Neural cell (in vitro differentiated cells): Measurements from ENCODE around the gene BTRC. TPM values are rescaled to one million over a fixed set of nuclear protein-coding genes. Genes with fewer than 3 reads are reported as not detected.
"Not testable (repeated sequence)": the region's sequence is repeated elsewhere in the genome, so short reads cannot be mapped to it uniquely, and the experiment has no call there.

Experiments used
- H2AFZ ChIP-seq: fragments of 200-600, 300-800 bp; sonication (generic), shearing (Covaris generic); 2 replicates; pipeline ENCODE4 v1.6.0; 2014; ENCODE audit warnings: low read depth, mild to moderate bottlenecking, antibody characterized with exemption, low read length, moderate library complexity
- H3F3A ChIP-seq: fragments of 200-600 bp; shearing (Covaris generic); 2 replicates; pipeline ENCODE4 v1.6.1; 2016; ENCODE audit warnings: mild to moderate bottlenecking, moderate library complexity, mixed read lengths, antibody characterized with exemption, low read length; ENCODE audit not compliant: insufficient read depth, poor library complexity, severe bottlenecking
- H3K27ac ChIP-seq: fragments of 200-600, 300-800 bp; sonication (generic), shearing (Covaris generic); 2 replicates; pipeline ENCODE4 v1.5.1; 2014; ENCODE audit warnings: mild to moderate bottlenecking, low read length, moderate library complexity
- H3K27me3 ChIP-seq: fragments of 300-800, 200-600 bp; sonication (generic), shearing (Covaris generic); 2 replicates; pipeline ENCODE4 v1.6.0; 2014; ENCODE audit warnings: mild to moderate bottlenecking, low read depth, low read length, moderate library complexity; ENCODE audit not compliant: insufficient read depth
- H3K36me3 ChIP-seq: fragments of 300-800, 200-600 bp; sonication (generic), shearing (Covaris generic); 2 replicates; pipeline ENCODE4 v1.5.1; 2014; ENCODE audit warnings: mild to moderate bottlenecking, antibody characterized with exemption, low read length, moderate library complexity; ENCODE audit not compliant: insufficient read depth
- H3K4me2 ChIP-seq: fragments of 300-800, 200-600 bp; sonication (generic), shearing (Covaris generic); 2 replicates; pipeline ENCODE4 v1.6.0; 2014; ENCODE audit warnings: mild to moderate bottlenecking, low read length
- H3K4me3 ChIP-seq: fragments of 300-800, 200-600 bp; sonication (generic), shearing (Covaris generic); 2 replicates; pipeline ENCODE4 v1.5.1; 2014; ENCODE audit warnings: mild to moderate bottlenecking, low read length, moderate library complexity
- H3K79me2 ChIP-seq: fragments of 200-600 bp; shearing (Covaris generic); replicated peaks from 2 replicates; pipeline ENCODE4 v1.6.0; 2014; ENCODE audit warnings: mild to moderate bottlenecking, low read length, moderate library complexity; ENCODE audit not compliant: insufficient read depth
- H3K9ac ChIP-seq: fragments of 300-800, 200-600 bp; sonication (generic), shearing (Covaris generic); 2 replicates; pipeline ENCODE4 v1.6.1; 2016; ENCODE audit warnings: mild to moderate bottlenecking, low read length, mixed read lengths
- H3K9me2 ChIP-seq: fragments of 200-600 bp; shearing (Covaris generic); 2 replicates; pipeline ENCODE4 v1.6.1; 2016; ENCODE audit warnings: mild to moderate bottlenecking, low read length, mixed read lengths; ENCODE audit not compliant: insufficient read depth
- H3K9me3 ChIP-seq: fragments of 200-600, 300-800 bp; sonication (generic), shearing (Covaris generic); 2 replicates; pipeline ENCODE4 v1.6.1; 2016; ENCODE audit warnings: mild to moderate bottlenecking, mixed run types, low read length, moderate library complexity, mixed read lengths
- H4K20me1 ChIP-seq: fragments of 200-600 bp; shearing (Covaris generic); 2 replicates; pipeline ENCODE4 v1.6.1; 2016; ENCODE audit warnings: mild to moderate bottlenecking, mixed run types; ENCODE audit not compliant: insufficient read depth
- EP300 ChIP-seq: fragments of 450-650 bp; conservative IDR thresholded peaks from 2 replicates; pipeline ENCODE4 v1.6.1; 2014; ENCODE audit warnings: antibody characterized with exemption, mild to moderate bottlenecking, moderate library complexity; ENCODE audit not compliant: poor library complexity, severe bottlenecking
- EZH2 ChIP-seq: fragments of 200-600, 300-800 bp; shearing (Covaris generic), sonication (generic); IDR thresholded peaks from 2 replicates; pipeline ENCODE4 v1.6.1; 2014; ENCODE audit warnings: antibody characterized with exemption, low read length, borderline replicate concordance, mild to moderate bottlenecking; ENCODE audit not compliant: insufficient read depth, poor library complexity, severe bottlenecking
- MXI1 ChIP-seq: fragments of 450-650 bp; conservative IDR thresholded peaks from 2 replicates; pipeline ENCODE4 v1.6.1; 2014; ENCODE audit warnings: antibody characterized with exemption, mild to moderate bottlenecking; ENCODE audit not compliant: poor library complexity, severe bottlenecking
- POLR2AphosphoS5 ChIP-seq: IDR thresholded peaks from 2 replicates; pipeline ENCODE4 v1.6.1; 2012
- RAD21 ChIP-seq: fragments of 450-650 bp; conservative IDR thresholded peaks from 2 replicates; pipeline ENCODE4 v1.6.1; 2014; ENCODE audit warnings: antibody characterized with exemption, mild to moderate bottlenecking, moderate library complexity
- SMC3 ChIP-seq: fragments of 450-650 bp; conservative IDR thresholded peaks from 2 replicates; pipeline ENCODE4 v1.6.1; 2014; ENCODE audit warnings: antibody characterized with exemption, mild to moderate bottlenecking, moderate library complexity; ENCODE audit not compliant: poor library complexity
- TAF1 ChIP-seq: IDR thresholded peaks from 2 replicates; pipeline ENCODE4 v1.6.1; 2012; ENCODE audit warnings: low read depth
- polyA plus RNA-seq: library from polyadenylated mRNA; depleted of rRNA; stranded (reverse); fragments of >200 nt; gene quantifications from 2 replicates; pipeline ENCODE4 v1.2.3, GENCODE V29; 2014
- TF ChIP-seq, protein P1 (sequence below): IDR thresholded peaks from 2 replicates; pipeline ENCODE4 v1.6.1; 2012; ENCODE audit warnings: borderline replicate concordance
- TF ChIP-seq, protein P2 (sequence below): fragments of 450-650 bp; IDR thresholded peaks from 2 replicates; pipeline ENCODE4 v1.5.1; 2014; ENCODE audit warnings: antibody characterized with exemption, mild to moderate bottlenecking, moderate library complexity; ENCODE audit not compliant: poor library complexity, severe bottlenecking

Gene BTRC
- polyA plus RNA-seq, 1 donor from 2014 or later = 32.6 TPM

DNA sequence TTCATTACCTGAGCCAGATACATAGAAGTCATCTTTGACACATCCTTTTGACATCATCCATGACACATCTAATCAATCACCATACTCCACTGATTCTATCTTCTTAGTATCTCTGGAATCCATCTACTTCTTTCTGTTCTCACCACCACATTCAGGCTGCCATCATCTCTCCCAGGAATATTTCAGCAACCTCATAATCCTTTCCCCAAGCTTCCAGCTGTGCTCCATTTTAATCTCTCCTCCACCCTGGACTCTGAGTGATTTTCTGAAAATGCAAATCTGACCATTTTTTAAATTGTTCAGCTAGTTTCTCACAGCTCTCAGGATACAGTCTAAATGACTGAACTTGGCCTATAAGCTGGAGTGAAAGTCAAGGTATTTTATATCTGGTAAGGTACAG lies 2.5 kb upstream of the BTRC start:
- no peaks in the 10 kb centered on the region for H4K20me1 ChIP-seq
- no peaks in the 10 kb centered on the region for H3K36me3 ChIP-seq
- no peak overlapping the region for H3K4me2 ChIP-seq
- peak overlapping the region; percentile 11 for H3K27ac ChIP-seq
- no peaks in the 10 kb centered on the region for H3K27me3 ChIP-seq
- H3K9me2 ChIP-seq = no peaks in the 10 kb centered on the region
- no peak overlapping the region for H2AFZ ChIP-seq
- peaks cover 10% of the 10 kb centered on the region for H3K79me2 ChIP-seq
- TF ChIP-seq SMC3 (no peak), EP300 (no peak)
- TF ChIP-seq, protein P1, sequence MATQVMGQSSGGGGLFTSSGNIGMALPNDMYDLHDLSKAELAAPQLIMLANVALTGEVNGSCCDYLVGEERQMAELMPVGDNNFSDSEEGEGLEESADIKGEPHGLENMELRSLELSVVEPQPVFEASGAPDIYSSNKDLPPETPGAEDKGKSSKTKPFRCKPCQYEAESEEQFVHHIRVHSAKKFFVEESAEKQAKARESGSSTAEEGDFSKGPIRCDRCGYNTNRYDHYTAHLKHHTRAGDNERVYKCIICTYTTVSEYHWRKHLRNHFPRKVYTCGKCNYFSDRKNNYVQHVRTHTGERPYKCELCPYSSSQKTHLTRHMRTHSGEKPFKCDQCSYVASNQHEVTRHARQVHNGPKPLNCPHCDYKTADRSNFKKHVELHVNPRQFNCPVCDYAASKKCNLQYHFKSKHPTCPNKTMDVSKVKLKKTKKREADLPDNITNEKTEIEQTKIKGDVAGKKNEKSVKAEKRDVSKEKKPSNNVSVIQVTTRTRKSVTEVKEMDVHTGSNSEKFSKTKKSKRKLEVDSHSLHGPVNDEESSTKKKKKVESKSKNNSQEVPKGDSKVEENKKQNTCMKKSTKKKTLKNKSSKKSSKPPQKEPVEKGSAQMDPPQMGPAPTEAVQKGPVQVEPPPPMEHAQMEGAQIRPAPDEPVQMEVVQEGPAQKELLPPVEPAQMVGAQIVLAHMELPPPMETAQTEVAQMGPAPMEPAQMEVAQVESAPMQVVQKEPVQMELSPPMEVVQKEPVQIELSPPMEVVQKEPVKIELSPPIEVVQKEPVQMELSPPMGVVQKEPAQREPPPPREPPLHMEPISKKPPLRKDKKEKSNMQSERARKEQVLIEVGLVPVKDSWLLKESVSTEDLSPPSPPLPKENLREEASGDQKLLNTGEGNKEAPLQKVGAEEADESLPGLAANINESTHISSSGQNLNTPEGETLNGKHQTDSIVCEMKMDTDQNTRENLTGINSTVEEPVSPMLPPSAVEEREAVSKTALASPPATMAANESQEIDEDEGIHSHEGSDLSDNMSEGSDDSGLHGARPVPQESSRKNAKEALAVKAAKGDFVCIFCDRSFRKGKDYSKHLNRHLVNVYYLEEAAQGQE = no peak
- H3K9ac ChIP-seq = no peak overlapping the region
- H3F3A ChIP-seq = no peaks in the 10 kb centered on the region
- H3K4me3 ChIP-seq = no peak overlapping the region
- no peaks in the 10 kb centered on the region for H3K9me3 ChIP-seq

DNA sequence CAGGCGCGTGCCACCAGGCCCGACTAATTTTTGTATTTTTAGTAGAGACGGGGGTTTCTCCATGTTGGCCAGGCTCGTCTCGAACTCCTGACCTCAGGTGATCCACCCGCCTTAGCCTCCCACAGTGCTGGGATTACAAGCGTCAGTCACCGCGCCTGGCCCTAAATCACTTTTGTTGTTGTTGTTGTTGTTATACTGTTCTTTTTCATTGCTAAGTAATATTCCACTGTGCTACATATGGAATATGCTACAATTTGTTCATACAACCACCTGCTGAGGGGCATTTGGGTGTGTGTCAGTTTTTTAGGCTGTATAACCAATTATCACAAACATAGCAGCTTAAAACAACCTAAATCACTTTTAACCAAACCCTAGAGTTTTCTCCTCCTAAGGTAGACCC lies 1.1 kb upstream of the BTRC start:
- H3F3A ChIP-seq, H4K20me1 ChIP-seq, H3K4me3 ChIP-seq, H3K27me3 ChIP-seq, H3K4me2 ChIP-seq, H3K9ac ChIP-seq, H3K9me2 ChIP-seq, H3K9me3 ChIP-seq, H3K36me3 ChIP-seq, H3K27ac ChIP-seq, H2AFZ ChIP-seq: not testable (repeated sequence)
- peaks cover 21% of the 10 kb centered on the region for H3K79me2 ChIP-seq

DNA sequence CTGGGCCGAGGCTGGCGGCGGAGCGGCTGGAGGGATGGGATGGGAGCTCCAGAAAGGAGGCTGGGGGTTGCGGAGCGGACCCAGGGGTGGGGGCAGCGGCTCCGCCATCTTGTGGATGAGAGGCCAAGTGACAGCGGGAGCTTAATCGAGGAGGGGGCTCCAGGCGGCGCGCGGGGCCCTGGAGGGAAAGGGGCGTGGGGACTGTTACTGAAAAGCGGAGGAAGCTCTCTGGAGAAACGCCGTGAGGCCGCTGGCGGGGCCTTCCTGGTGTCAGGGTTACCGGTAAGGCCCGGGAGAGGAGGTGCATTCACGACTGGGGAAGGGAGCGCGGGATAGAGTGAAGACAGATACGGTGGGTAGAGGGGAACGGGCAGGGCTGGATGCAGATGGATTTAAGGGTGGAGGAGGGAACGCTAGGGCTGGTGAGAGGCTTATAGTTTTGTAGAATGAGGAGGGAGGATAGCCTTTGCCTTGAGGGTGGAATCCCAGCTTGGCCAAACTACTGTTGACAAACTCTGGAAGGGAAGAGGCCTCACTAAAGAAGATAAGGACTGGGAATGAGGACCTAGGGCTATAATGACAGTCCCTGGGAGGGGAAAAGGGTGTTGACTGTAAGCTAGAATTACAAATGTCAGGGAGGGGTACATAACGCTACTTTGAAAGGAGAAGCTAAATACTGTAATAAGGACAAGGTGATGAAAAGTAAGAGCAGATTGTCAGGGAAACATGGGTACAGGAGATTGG lies 535 bp downstream of the BTRC start:
- no peaks in the 10 kb centered on the region for H3K27me3 ChIP-seq
- no peaks in the 10 kb centered on the region for H3F3A ChIP-seq
- no peaks in the 10 kb centered on the region for H4K20me1 ChIP-seq
- H3K27ac ChIP-seq = peak overlapping the region; percentile 93
- H3K36me3 ChIP-seq = no peaks in the 10 kb centered on the region
- peak overlapping the region; percentile 45 for H3K4me2 ChIP-seq
- peak overlapping the region; percentile 93 for H3K9ac ChIP-seq
- no peaks in the 10 kb centered on the region for H3K9me2 ChIP-seq
- TF ChIP-seq RAD21 (peak; percentile 76), SMC3 (peak; percentile 85), MXI1 (peak; percentile 57), EP300 (no peak), EZH2 (no peak), POLR2AphosphoS5 (peak; percentile 14), TAF1 (no peak)
- TF ChIP-seq, protein P2, sequence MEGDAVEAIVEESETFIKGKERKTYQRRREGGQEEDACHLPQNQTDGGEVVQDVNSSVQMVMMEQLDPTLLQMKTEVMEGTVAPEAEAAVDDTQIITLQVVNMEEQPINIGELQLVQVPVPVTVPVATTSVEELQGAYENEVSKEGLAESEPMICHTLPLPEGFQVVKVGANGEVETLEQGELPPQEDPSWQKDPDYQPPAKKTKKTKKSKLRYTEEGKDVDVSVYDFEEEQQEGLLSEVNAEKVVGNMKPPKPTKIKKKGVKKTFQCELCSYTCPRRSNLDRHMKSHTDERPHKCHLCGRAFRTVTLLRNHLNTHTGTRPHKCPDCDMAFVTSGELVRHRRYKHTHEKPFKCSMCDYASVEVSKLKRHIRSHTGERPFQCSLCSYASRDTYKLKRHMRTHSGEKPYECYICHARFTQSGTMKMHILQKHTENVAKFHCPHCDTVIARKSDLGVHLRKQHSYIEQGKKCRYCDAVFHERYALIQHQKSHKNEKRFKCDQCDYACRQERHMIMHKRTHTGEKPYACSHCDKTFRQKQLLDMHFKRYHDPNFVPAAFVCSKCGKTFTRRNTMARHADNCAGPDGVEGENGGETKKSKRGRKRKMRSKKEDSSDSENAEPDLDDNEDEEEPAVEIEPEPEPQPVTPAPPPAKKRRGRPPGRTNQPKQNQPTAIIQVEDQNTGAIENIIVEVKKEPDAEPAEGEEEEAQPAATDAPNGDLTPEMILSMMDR = peak; percentile 62
- TF ChIP-seq, protein P1 = no peak
- H3K4me3 ChIP-seq = peak overlapping the region; percentile 83
- H3K79me2 ChIP-seq = peaks cover 37% of the 10 kb centered on the region
- peak overlapping the region; percentile 71 for H2AFZ ChIP-seq
- H3K9me3 ChIP-seq = no peaks in the 10 kb centered on the region
